ENCODE results near the gene CCDC88C.

The CCDC88C gene

DNA sequence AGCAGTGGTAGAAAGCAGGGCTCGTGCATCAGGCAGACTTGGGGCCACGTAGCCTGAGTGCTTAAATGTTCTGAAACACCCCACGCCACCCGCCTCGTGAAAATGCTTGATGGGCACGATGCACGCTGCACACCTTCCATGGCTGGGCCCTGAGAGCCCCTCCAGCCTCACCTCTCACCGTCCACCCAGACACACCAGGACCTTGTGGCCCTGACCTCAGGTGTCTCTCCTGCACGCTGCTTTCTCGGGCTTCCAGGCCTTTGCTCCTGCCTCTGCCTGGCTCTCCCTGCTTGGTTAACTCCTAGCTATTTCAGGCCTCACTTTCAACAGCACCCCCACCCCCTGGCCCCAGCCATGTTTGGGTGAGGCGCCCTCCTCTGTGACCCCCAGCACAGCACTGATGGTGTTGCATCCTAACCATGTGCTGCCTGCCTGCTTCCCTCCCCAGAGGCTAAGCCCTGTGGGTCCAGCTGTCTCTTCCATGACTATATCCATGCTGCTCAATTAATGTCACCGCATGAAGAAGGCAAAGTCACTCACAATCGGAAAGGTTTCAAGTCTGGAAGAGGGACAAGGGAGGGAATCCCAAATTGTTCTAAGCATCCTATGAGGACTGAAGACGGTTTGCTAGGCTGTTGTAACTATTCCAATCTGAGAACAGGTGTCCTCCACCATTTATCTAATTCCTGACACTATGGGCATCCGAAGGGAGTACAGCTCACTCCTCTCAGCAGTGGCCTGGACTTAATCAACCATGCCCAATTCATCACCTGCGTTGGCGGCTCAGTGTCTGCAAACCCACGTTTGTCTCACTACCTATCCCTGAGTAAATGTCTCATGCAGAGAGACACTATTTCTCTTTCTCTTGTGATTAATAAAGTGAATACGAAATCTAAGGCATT lies 82.2 kb downstream of the CCDC88C start:
- DNase-seq (ENCODE audit: low spot score): no peak
- Histone ChIP-seq H3K4me3 (no peak overlapping the region), H3K27ac (no peak overlapping the region)
- no peak for TF ChIP-seq CTCF (IDR thresholded peaks at IDR 0.05)

GRCh38 chr14:91333650-91334039 lies 84.0 kb downstream of the CCDC88C start:
- no peak overlapping the region for H3K27ac ChIP-seq
- no peak overlapping the region for H3K4me3 ChIP-seq
- DNase-seq (ENCODE audit: low spot score): no peak
- no peak for TF ChIP-seq CTCF (IDR thresholded peaks at IDR 0.05)

DNA sequence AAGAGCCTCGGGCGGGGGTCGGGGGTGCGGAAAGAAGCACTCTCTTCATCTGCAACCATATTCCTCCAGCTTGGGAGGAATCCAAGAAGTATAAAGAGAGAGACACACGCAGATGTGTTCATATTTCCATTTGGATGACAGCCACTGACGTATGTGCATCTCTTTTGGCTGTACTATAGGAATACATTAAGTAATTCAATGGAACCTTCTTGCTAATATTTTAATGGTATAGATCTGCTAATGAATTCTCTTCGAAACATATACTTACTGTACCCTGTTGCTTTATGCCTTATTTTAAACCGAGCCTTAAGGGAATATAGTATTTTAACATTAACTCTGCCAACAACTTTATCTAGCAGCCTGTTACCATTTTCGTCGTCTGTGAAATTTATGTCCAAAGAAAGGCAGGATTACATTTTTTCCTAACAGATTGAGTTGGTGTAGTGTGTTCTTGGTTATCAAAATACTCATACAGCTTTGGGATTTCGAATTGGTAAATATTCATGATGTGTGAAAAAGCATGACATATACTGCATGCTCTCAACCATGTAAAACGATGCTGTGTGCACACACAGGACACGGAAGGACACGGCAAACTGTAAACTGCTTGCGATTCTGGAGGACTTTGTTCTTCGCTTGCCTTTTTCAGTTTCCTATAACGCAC lies 84.5 kb downstream of the CCDC88C start:
- no peak for TF ChIP-seq CTCF (IDR thresholded peaks at IDR 0.05)
- no peak for DNase-seq (ENCODE audit: low spot score)
- no peak overlapping the region for H3K27ac ChIP-seq
- H3K4me3 ChIP-seq: no peak overlapping the region

GRCh38 chr14:91332171-91332985 lies 85.2 kb downstream of the CCDC88C start:
- H3K4me3 ChIP-seq: no peak overlapping the region
- H3K27ac ChIP-seq: no peak overlapping the region
- TF ChIP-seq CTCF (IDR thresholded peaks at IDR 0.05): no peak
- no peak for DNase-seq (ENCODE audit: low spot score)

- no peak for TF ChIP-seq CTCF (IDR thresholded peaks at IDR 0.05)
- H3K4me3 ChIP-seq: no peak overlapping the region
- no peak for DNase-seq (ENCODE audit: low spot score)
- H3K27ac ChIP-seq: no peak overlapping the region
Observed at GRCh38 chr14:91331721-91332120, 85.9 kb downstream of the CCDC88C start.

DNA sequence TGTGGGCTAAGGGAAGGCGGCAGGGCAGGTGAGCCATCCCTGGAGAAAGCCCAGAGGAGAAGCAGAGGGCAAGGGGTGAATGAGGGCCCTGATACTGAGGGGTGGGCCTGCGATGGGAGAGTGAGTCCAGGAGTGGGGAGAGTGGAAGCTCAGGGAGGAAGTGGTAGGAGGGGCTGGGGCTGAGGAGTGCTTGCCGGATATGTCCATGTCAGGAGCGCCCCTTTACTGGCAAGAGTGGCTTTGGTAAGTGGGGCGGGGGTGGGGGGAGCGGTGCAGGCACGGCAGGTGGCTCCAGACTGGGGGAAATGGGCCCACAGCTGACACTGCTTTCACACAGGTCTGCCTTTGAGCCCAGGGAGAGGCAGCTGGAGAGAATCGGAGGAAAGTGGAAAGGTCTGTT lies 86.8 kb downstream of the CCDC88C start:
- H3K27ac ChIP-seq: no peak overlapping the region
- TF ChIP-seq CTCF (IDR thresholded peaks at IDR 0.05): no peak
- no peak for DNase-seq (ENCODE audit: low spot score)

More for the DNA sequence above, 86.8 kb downstream of the CCDC88C start:
- no peak overlapping the region for H3K4me3 ChIP-seq
